Measurements from ENCODE around the gene PDE8B.

Gene PDE8B

GRCh38 chr5:77210091-77210963 is at the start of gene PDE8B:
PDE8B (plus strand) TSS chr5:77210680; CDS start chr5:77210926, 246 bp downstream.
- DNase-seq (ENCODE audit: low spot score), result peak; percentile 21

- DNase-seq (ENCODE audit: low spot score), result no peak
These were observed 47.0 kb upstream of the PDE8B start for GRCh38 chr5:77163453-77163852.

GRCh38 chr5:77167063-77167462 is 43.4 kb upstream of the PDE8B start:
- DNase-seq (ENCODE audit: low spot score), result no peak

GRCh38 chr5:77167695-77168121 is 42.8 kb upstream of the PDE8B start:
- DNase-seq (ENCODE audit: low spot score), result no peak

GRCh38 chr5:77168161-77168878 is 42.2 kb upstream of the PDE8B start:
- DNase-seq (ENCODE audit: low spot score), result no peak

- no peak for DNase-seq (ENCODE audit: low spot score)
These were observed 41.6 kb upstream of the PDE8B start for GRCh38 chr5:77168879-77169244.

- no peak for DNase-seq (ENCODE audit: low spot score)
These were observed 40.1 kb upstream of the PDE8B start for GRCh38 chr5:77170196-77170890.

- DNase-seq (ENCODE audit: low spot score), result no peak
These were observed 39.2 kb upstream of the PDE8B start for GRCh38 chr5:77171141-77171910.

GRCh38 chr5:77172713-77173328 is 37.7 kb upstream of the PDE8B start:
- DNase-seq (ENCODE audit: low spot score), result no peak

- DNase-seq (ENCODE audit: low spot score), result no peak
These were observed 36.0 kb upstream of the PDE8B start for GRCh38 chr5:77174526-77174925.

- DNase-seq (ENCODE audit: low spot score), result no peak
These were observed 35.2 kb upstream of the PDE8B start for GRCh38 chr5:77175231-77175630.

- no peak for DNase-seq (ENCODE audit: low spot score)
These were observed 34.1 kb upstream of the PDE8B start for GRCh38 chr5:77176429-77176828.

- DNase-seq (ENCODE audit: low spot score), result no peak
These were observed 32.9 kb upstream of the PDE8B start for GRCh38 chr5:77177576-77177975.

- DNase-seq (ENCODE audit: low spot score), result no peak
These were observed 30.1 kb upstream of the PDE8B start for GRCh38 chr5:77180167-77181081.

- DNase-seq (ENCODE audit: low spot score), result no peak
These were observed 29.3 kb upstream of the PDE8B start for GRCh38 chr5:77181173-77181572.

GRCh38 chr5:77181596-77182304 is 28.7 kb upstream of the PDE8B start:
- DNase-seq (ENCODE audit: low spot score), result no peak

- no peak for DNase-seq (ENCODE audit: low spot score)
These were observed 28.1 kb upstream of the PDE8B start for GRCh38 chr5:77182367-77182766.

- DNase-seq (ENCODE audit: low spot score), result no peak
These were observed 23.7 kb upstream of the PDE8B start for GRCh38 chr5:77186652-77187370.

GRCh38 chr5:77189421-77189820 is 21.1 kb upstream of the PDE8B start:
- DNase-seq (ENCODE audit: low spot score), result no peak

Measured in germinal center (tissue), 1 donor.